Measurements from ENCODE around the gene MAPK10. TPM values are rescaled to one million over a fixed set of nuclear protein-coding genes. Genes with fewer than 3 reads are reported as not detected.
"Not testable (repeated sequence)": the region's sequence is repeated elsewhere in the genome, so short reads cannot be mapped to it uniquely, and the experiment has no call there.

The MAPK10 gene
- total RNA-seq, 1 donor from 2014 or later = 42.3 TPM

- ATAC-seq (no peak), DNase-seq (ENCODE audit: low spot score) (no peak)
- intact Hi-C loops (cut with DNase I) = no loop called here
Measured at GRCh38 chr4:86354390-86354789, 5.5 kb downstream of the MAPK10 start.

- ATAC-seq (no peak), DNase-seq (ENCODE audit: low spot score) (no peak)
- intact Hi-C loops (cut with DNase I) = no loop called here
Measured at GRCh38 chr4:86346320-86346719, 13.5 kb downstream of the MAPK10 start.

- ATAC-seq (no peak), DNase-seq (ENCODE audit: low spot score) (no peak)
- intact Hi-C loops (cut with DNase I) = no loop called here
Measured at GRCh38 chr4:86344127-86344526, 15.7 kb downstream of the MAPK10 start.

GRCh38 chr4:86338989-86339388, 20.9 kb downstream of the MAPK10 start:
- ATAC-seq (peak; percentile 88), DNase-seq (ENCODE audit: low spot score) (no peak)
- intact Hi-C loops (cut with DNase I) = no loop called here

- ATAC-seq = peak; percentile 25
- intact Hi-C loops (cut with DNase I) = no loop called here
- DNase-seq (ENCODE audit: low spot score) = no peak
Measured at GRCh38 chr4:86338521-86338920, 21.3 kb downstream of the MAPK10 start.

GRCh38 chr4:86334020-86334750, 25.7 kb downstream of the MAPK10 start:
- intact Hi-C loops (cut with DNase I) = no loop called here
- no peak for ATAC-seq
- no peak for DNase-seq (ENCODE audit: low spot score)

- intact Hi-C loops (cut with DNase I) = no loop called here
- no peak for ATAC-seq
- DNase-seq (ENCODE audit: low spot score) = no peak
Measured at GRCh38 chr4:86333236-86333635, 26.6 kb downstream of the MAPK10 start.

- ATAC-seq (no peak), DNase-seq (ENCODE audit: low spot score) (no peak)
- intact Hi-C loops (cut with DNase I) = no loop called here
Measured at GRCh38 chr4:86330961-86331742, 28.7 kb downstream of the MAPK10 start.

- DNase-seq (ENCODE audit: low spot score); ATAC-seq; intact Hi-C loops (cut with DNase I): not testable (repeated sequence)
Measured at GRCh38 chr4:86330411-86330810, 29.4 kb downstream of the MAPK10 start.

- intact Hi-C loops (cut with DNase I) = no loop called here
- no peak for ATAC-seq
Measured at GRCh38 chr4:86329431-86329830, 30.4 kb downstream of the MAPK10 start.

GRCh38 chr4:86326400-86326799, 33.5 kb downstream of the MAPK10 start:
- intact Hi-C loops (cut with DNase I) = no loop called here
- DNase-seq (ENCODE audit: low spot score) (no peak), ATAC-seq (no peak)

More at GRCh38 chr4:86329431-86329830, 30.4 kb downstream of the MAPK10 start:
- no peak for DNase-seq (ENCODE audit: low spot score)

- no peak for DNase-seq (ENCODE audit: low spot score)
- intact Hi-C loops (cut with DNase I) = no loop called here
- ATAC-seq = no peak
Measured at GRCh38 chr4:86319390-86319789, 40.5 kb downstream of the MAPK10 start.

- ATAC-seq (no peak), DNase-seq (ENCODE audit: low spot score) (no peak)
- intact Hi-C loops (cut with DNase I) = no loop called here
Measured at GRCh38 chr4:86315579-86315978, 44.3 kb downstream of the MAPK10 start.

GRCh38 chr4:86313656-86314055, 46.2 kb downstream of the MAPK10 start:
- intact Hi-C loops (cut with DNase I) = no loop called here

GRCh38 chr4:86307432-86307831, 52.4 kb downstream of the MAPK10 start:
- intact Hi-C loops (cut with DNase I) = no loop called here
- DNase-seq (ENCODE audit: low spot score) (no peak), ATAC-seq (no peak)

More at GRCh38 chr4:86313656-86314055, 46.2 kb downstream of the MAPK10 start:
- DNase-seq (ENCODE audit: low spot score) (no peak), ATAC-seq (no peak)

GRCh38 chr4:86306816-86307215, 53.0 kb downstream of the MAPK10 start:
- DNase-seq (ENCODE audit: low spot score) (no peak), ATAC-seq (no peak)

GRCh38 chr4:86302830-86303229, 57.0 kb downstream of the MAPK10 start:
- intact Hi-C loops (cut with DNase I) = no loop called here
- no peak for DNase-seq (ENCODE audit: low spot score)
- ATAC-seq = no peak

More at GRCh38 chr4:86306816-86307215, 53.0 kb downstream of the MAPK10 start:
- intact Hi-C loops (cut with DNase I) = no loop called here

- DNase-seq (ENCODE audit: low spot score) (no peak), ATAC-seq (no peak)
- intact Hi-C loops (cut with DNase I) = no loop called here
Measured at GRCh38 chr4:86302251-86302650, 57.6 kb downstream of the MAPK10 start.

- DNase-seq (ENCODE audit: low spot score) (no peak), ATAC-seq (no peak)
- intact Hi-C loops (cut with DNase I) = no loop called here
Measured at GRCh38 chr4:86300516-86300915, 59.3 kb downstream of the MAPK10 start.

GRCh38 chr4:86296865-86297264, 63.0 kb downstream of the MAPK10 start:
- DNase-seq (ENCODE audit: low spot score) = no peak
- no peak for ATAC-seq
- intact Hi-C loops (cut with DNase I) = no loop called here
